Gastrocnemius medialis (tissue), 4 donors: ENCODE measurements around the gene FBXO22. TPM values are rescaled to one million over a fixed set of nuclear protein-coding genes. Genes with fewer than 3 reads are reported as not detected.
"Not testable (repeated sequence)": the region's sequence is repeated elsewhere in the genome, so short reads cannot be mapped to it uniquely, and the experiment has no call there.

ENCODE experiments used
- ATAC-seq, 2 donors: fragments of 150-250 bp; one replicate each; pipeline ENCODE4 v1.9.1; 2016
- DNase-seq, 2 donors: peaks; one replicate each; pipeline ENCODE4 v3.0.0-alpha.2; 2019
- H3K27ac ChIP-seq, 4 donors: fragments of 200-600 bp; sonication (generic); 1 replicate in 1 of 4; 2 replicates in 3 of 4; pipeline ENCODE4 v1.5.1; 2016 to 2018; ENCODE audit warnings: mild to moderate bottlenecking in 2 of 4, moderate library complexity in 1 of 4
- H3K27me3 ChIP-seq, 3 donors: fragments of 200-600 bp; sonication (generic) in 2 of 3; 1 replicate in 1 of 3; 2 replicates in 2 of 3; pipeline versions ENCODE4 v1.5.1 to v1.6.0; 2016 to 2019; ENCODE audit warnings: mild to moderate bottlenecking in 1 of 3, moderate library complexity in 1 of 3
- H3K36me3 ChIP-seq, 2 donors: fragments of 200-600 bp; sonication (generic) in 1 of 2; one replicate each; pipeline ENCODE4 v1.5.1; 2017 to 2018
- H3K4me1 ChIP-seq, 2 donors: fragments of 200-600 bp; sonication (generic) in 1 of 2; one replicate each; pipeline ENCODE4 v1.5.1; 2016 to 2017; ENCODE audit warnings: mild to moderate bottlenecking in 2 of 2
- H3K4me3 ChIP-seq, 4 donors: fragments of 200-600 bp; sonication (generic) in 3 of 4; 1 replicate in 1 of 4; 2 replicates in 3 of 4; pipeline ENCODE4 v1.5.1; 2016 to 2019; ENCODE audit warnings: mild to moderate bottlenecking in 2 of 4
- H3K9me3 ChIP-seq, 3 donors: fragments of 200-600 bp; sonication (generic) in 2 of 3; 1 replicate in 1 of 3; 2 replicates in 2 of 3; pipeline ENCODE4 v1.5.1; 2016 to 2019
- CTCF ChIP-seq, 5 experiments: fragments of 450-650 bp in 3 of 5; fragments of 200-600 bp in 2 of 5; sonication (generic) in 2 of 5; IDR thresholded peaks in 4 of 5; conservative IDR thresholded peaks in 1 of 5; 1 replicate in 4 of 5; 2 replicates in 1 of 5; pipeline ENCODE4 v1.5.1; 2016 to 2019; ENCODE audit warnings: antibody characterized with exemption in 5 of 5, mild to moderate bottlenecking in 3 of 5, moderate library complexity in 3 of 5
- POLR2A ChIP-seq, 2 donors: fragments of 450-650 bp; IDR thresholded peaks; one replicate each; pipeline ENCODE4 v1.6.1; 2017; ENCODE audit warnings: antibody characterized with exemption in 2 of 2, mild to moderate bottlenecking in 2 of 2, moderate library complexity in 2 of 2
- in situ Hi-C, 4 donors: fragments of 200-750 bp; cut with MboI; loops; one replicate each; pipeline versions ENCODE4 v1.15.0 to v1.8.0; 2017; ENCODE audit warnings: low sequenced_read_pairs in 4 of 4
- intact Hi-C: fragments of 100-400 bp; cut with DNase I; formaldehyde crosslinking; loops from one replicate; pipeline ENCODE4 v1.15.1; 2023; ENCODE audit warnings: low total_unique reads
- total RNA-seq, 4 donors: library from RNA; depleted of rRNA; stranded (reverse); fragments of >200 nt; gene quantifications; one replicate each; pipeline versions ENCODE4 v1.1.0 to v1.2.3, GENCODE V29; 2016

FBXO22 gene
- total RNA-seq, 4 donors from 2014 or later = 12.3 to 13.9 (median 13.0) TPM

- no peak for TF ChIP-seq CTCF (IDR thresholded peaks at IDR 0.05 in 4 of 5, conservative IDR thresholded peaks at IDR 0.05 in 1 of 5)
- TF ChIP-seq POLR2A (IDR thresholded peaks at IDR 0.05) = no peak
- in situ Hi-C loops (no loop called here), intact Hi-C loops (no loop called here)
- Histone ChIP-seq H3K27ac (no peak overlapping the region), H3K4me3 (no peak overlapping the region), H3K27me3 (no peaks in the 10 kb centered on the region), H3K36me3 (no peaks in the 10 kb centered on the region), H3K9me3 (no peaks in the 10 kb centered on the region), H3K4me1 (no peaks in the 10 kb centered on the region)
- DNase-seq = no peak
- no peak for ATAC-seq
These were observed 45.2 kb downstream of the FBXO22 start for GRCh38 chr15:75948761-75949296.

GRCh38 chr15:75952525-75952924, 48.8 kb downstream of the FBXO22 start:
- intact Hi-C loops = no loop called here
- Histone ChIP-seq H3K27ac (no peak overlapping the region), H3K4me1 (no peaks in the 10 kb centered on the region), H3K9me3 (no peaks in the 10 kb centered on the region), H3K36me3 (no peaks in the 10 kb centered on the region), H3K4me3 (no peak overlapping the region), H3K27me3 (no peaks in the 10 kb centered on the region)
- in situ Hi-C loops = no loop called here
- ATAC-seq = no peak
- no peak for DNase-seq
- no peak for TF ChIP-seq CTCF (IDR thresholded peaks at IDR 0.05 in 4 of 5, conservative IDR thresholded peaks at IDR 0.05 in 1 of 5)
- no peak for TF ChIP-seq POLR2A (IDR thresholded peaks at IDR 0.05)

- Histone ChIP-seq H3K27ac (no peak overlapping the region), H3K9me3 (no peaks in the 10 kb centered on the region), H3K4me1 (no peaks in the 10 kb centered on the region), H3K4me3 (no peak overlapping the region), H3K36me3 (no peaks in the 10 kb centered on the region), H3K27me3 (no peaks in the 10 kb centered on the region)
- DNase-seq = no peak
- in situ Hi-C loops (no loop called here), intact Hi-C loops (no loop called here)
- TF ChIP-seq CTCF (IDR thresholded peaks at IDR 0.05 in 4 of 5, conservative IDR thresholded peaks at IDR 0.05 in 1 of 5) (no peak), POLR2A (IDR thresholded peaks at IDR 0.05) (no peak)
- ATAC-seq = no peak
These were observed 52.0 kb downstream of the FBXO22 start for GRCh38 chr15:75955720-75956119.

GRCh38 chr15:75961331-75961730, 57.7 kb downstream of the FBXO22 start:
- Histone ChIP-seq H3K27me3 (no peaks in the 10 kb centered on the region), H3K4me1 (no peaks in the 10 kb centered on the region), H3K4me3 (no peak overlapping the region), H3K27ac (no peak overlapping the region), H3K36me3 (no peaks in the 10 kb centered on the region), H3K9me3 (no peaks in the 10 kb centered on the region)
- in situ Hi-C loops (no loop called here), intact Hi-C loops (no loop called here)
- DNase-seq (no peak), ATAC-seq (no peak)
- no peak for TF ChIP-seq POLR2A (IDR thresholded peaks at IDR 0.05)
- TF ChIP-seq CTCF (IDR thresholded peaks at IDR 0.05 in 4 of 5, conservative IDR thresholded peaks at IDR 0.05 in 1 of 5) = no peak

- no peak for ATAC-seq
- Histone ChIP-seq H3K4me1 (no peaks in the 10 kb centered on the region), H3K27me3 (no peaks in the 10 kb centered on the region), H3K36me3 (no peaks in the 10 kb centered on the region), H3K27ac (no peak overlapping the region), H3K9me3 (no peaks in the 10 kb centered on the region), H3K4me3 (no peak overlapping the region)
- intact Hi-C loops (no loop called here), in situ Hi-C loops (no loop called here)
- TF ChIP-seq POLR2A (IDR thresholded peaks at IDR 0.05) = no peak
- TF ChIP-seq CTCF (IDR thresholded peaks at IDR 0.05 in 4 of 5, conservative IDR thresholded peaks at IDR 0.05 in 1 of 5) = no peak
- DNase-seq = no peak
These were observed 62.4 kb downstream of the FBXO22 start for GRCh38 chr15:75966073-75966472.

- intact Hi-C loops, H3K4me1 ChIP-seq, DNase-seq, in situ Hi-C loops, H3K9me3 ChIP-seq, H3K27me3 ChIP-seq, H3K36me3 ChIP-seq, ATAC-seq, H3K27ac ChIP-seq, H3K4me3 ChIP-seq: not testable (repeated sequence)
These were observed 73.1 kb downstream of the FBXO22 start for GRCh38 chr15:75976766-75977165.
